ENCODE results near the gene CORIN.

Gene CORIN

GRCh38 chr4:47642985-47643760 is 194.7 kb downstream of the CORIN start:
- H3K23ac ChIP-seq (ENCODE audit: low read length in 2 of 2), result no peak overlapping the region
- H3K14ac ChIP-seq (ENCODE audit: low read length in 2 of 2), result no peak overlapping the region
- DNase-seq, result peak; percentile 23
- no peaks in the 10 kb centered on the region for H3K27me3 ChIP-seq (ENCODE audit: control insufficient read depth in 1 of 2, insufficient read depth in 1 of 2, low read length in 2 of 2)
- H3K36me3 ChIP-seq (ENCODE audit: control insufficient read depth in 1 of 2, insufficient read depth in 2 of 2, low read depth in 1 of 2, low read length in 2 of 2), result no peaks in the 10 kb centered on the region
- no peak overlapping the region for H2BK12ac ChIP-seq (ENCODE audit: low read length in 2 of 2)
- no peaks in the 10 kb centered on the region for H3K79me1 ChIP-seq (replicated peaks; ENCODE audit: low read length, poor library complexity, severe bottlenecking)
- H3K9ac ChIP-seq (ENCODE audit: low read length), result no peak overlapping the region
- no peak overlapping the region for H2BK15ac ChIP-seq (ENCODE audit: low read depth, poor library complexity, severe bottlenecking)
- no peak overlapping the region for H4K8ac ChIP-seq (ENCODE audit: low read length)
- H2AK5ac ChIP-seq (ENCODE audit: low read length, severe bottlenecking), result no peak overlapping the region
- no peaks in the 10 kb centered on the region for H3K9me3 ChIP-seq (ENCODE audit: control insufficient read depth, low read length)
- no peak overlapping the region for H3K4me3 ChIP-seq (ENCODE audit: insufficient read depth in 1 of 2, low read depth in 1 of 2, low read length in 2 of 2)
- H2AFZ ChIP-seq (ENCODE audit: low read depth, low read length), result no peak overlapping the region
- no peak overlapping the region for H2BK120ac ChIP-seq (ENCODE audit: low read depth, low read length)
- H4K91ac ChIP-seq (ENCODE audit: low read length), result no peak overlapping the region
- peak overlapping the region in 1 of 2 experiments; percentile 13 for H3K18ac ChIP-seq (ENCODE audit: low read depth in 1 of 2, low read length in 2 of 2)
- 90% methylated on average over 2 of the region's 7 CpGs for WGBS
- no peak overlapping the region for H3K4ac ChIP-seq (ENCODE audit: low read depth in 1 of 2, low read length in 2 of 2)
- H3K27ac ChIP-seq (ENCODE audit: low read length, poor library complexity, severe bottlenecking), result no peak overlapping the region
- no peak overlapping the region for H2BK5ac ChIP-seq (ENCODE audit: low read depth, low read length, poor library complexity, severe bottlenecking)
- H3K4me1 ChIP-seq (ENCODE audit: control insufficient read depth, insufficient read depth, low read depth, low read length), result no peaks in the 10 kb centered on the region
- H3K4me2 ChIP-seq (ENCODE audit: low read length, poor library complexity, severe bottlenecking), result no peak overlapping the region

GRCh38 chr4:47642191-47642830 is 195.6 kb downstream of the CORIN start:
- Histone ChIP-seq H2BK120ac (ENCODE audit: low read depth, low read length) (no peak overlapping the region), H3K4me1 (ENCODE audit: control insufficient read depth, insufficient read depth, low read depth, low read length) (no peaks in the 10 kb centered on the region), H3K27ac (ENCODE audit: low read length, poor library complexity, severe bottlenecking) (no peak overlapping the region), H3K4me3 (ENCODE audit: insufficient read depth in 1 of 2, low read depth in 1 of 2, low read length in 2 of 2) (no peak overlapping the region), H2AK5ac (ENCODE audit: low read length, severe bottlenecking) (no peak overlapping the region), H2BK15ac (ENCODE audit: low read depth, poor library complexity, severe bottlenecking) (no peak overlapping the region), H4K91ac (ENCODE audit: low read length) (no peak overlapping the region), H3K4ac (ENCODE audit: low read depth in 1 of 2, low read length in 2 of 2) (no peak overlapping the region), H3K18ac (ENCODE audit: low read depth in 1 of 2, low read length in 2 of 2) (no peak overlapping the region), H4K8ac (ENCODE audit: low read length) (no peak overlapping the region), H3K9ac (ENCODE audit: low read length) (no peak overlapping the region), H3K23ac (ENCODE audit: low read length in 2 of 2) (no peak overlapping the region), H3K27me3 (ENCODE audit: control insufficient read depth in 1 of 2, insufficient read depth in 1 of 2, low read length in 2 of 2) (no peaks in the 10 kb centered on the region), H2AFZ (ENCODE audit: low read depth, low read length) (no peak overlapping the region), H3K36me3 (ENCODE audit: control insufficient read depth in 1 of 2, insufficient read depth in 2 of 2, low read depth in 1 of 2, low read length in 2 of 2) (no peaks in the 10 kb centered on the region), H3K9me3 (ENCODE audit: control insufficient read depth, low read length) (no peaks in the 10 kb centered on the region), H2BK5ac (ENCODE audit: low read depth, low read length, poor library complexity, severe bottlenecking) (no peak overlapping the region), H3K79me1 (replicated peaks; ENCODE audit: low read length, poor library complexity, severe bottlenecking) (no peaks in the 10 kb centered on the region), H2BK12ac (ENCODE audit: low read length in 2 of 2) (no peak overlapping the region), H3K4me2 (ENCODE audit: low read length, poor library complexity, severe bottlenecking) (no peak overlapping the region), H3K14ac (ENCODE audit: low read length in 2 of 2) (no peak overlapping the region)
- 96% methylated on average over 2 of the region's 6 CpGs for WGBS
- no peak for DNase-seq

- Histone ChIP-seq H4K8ac (ENCODE audit: low read length) (no peak overlapping the region), H2BK5ac (ENCODE audit: low read depth, low read length, poor library complexity, severe bottlenecking) (no peak overlapping the region), H2AFZ (ENCODE audit: low read depth, low read length) (no peak overlapping the region), H3K9ac (ENCODE audit: low read length) (no peak overlapping the region), H4K91ac (ENCODE audit: low read length) (no peak overlapping the region), H2AK5ac (ENCODE audit: low read length, severe bottlenecking) (no peak overlapping the region), H3K9me3 (ENCODE audit: control insufficient read depth, low read length) (no peaks in the 10 kb centered on the region), H3K4me2 (ENCODE audit: low read length, poor library complexity, severe bottlenecking) (no peak overlapping the region), H3K27ac (ENCODE audit: low read length, poor library complexity, severe bottlenecking) (no peak overlapping the region), H3K14ac (ENCODE audit: low read length in 2 of 2) (no peak overlapping the region), H3K79me1 (replicated peaks; ENCODE audit: low read length, poor library complexity, severe bottlenecking) (no peaks in the 10 kb centered on the region), H3K27me3 (ENCODE audit: control insufficient read depth in 1 of 2, insufficient read depth in 1 of 2, low read length in 2 of 2) (no peaks in the 10 kb centered on the region), H3K18ac (ENCODE audit: low read depth in 1 of 2, low read length in 2 of 2) (no peak overlapping the region), H2BK12ac (ENCODE audit: low read length in 2 of 2) (no peak overlapping the region), H2BK120ac (ENCODE audit: low read depth, low read length) (no peak overlapping the region), H3K4ac (ENCODE audit: low read depth in 1 of 2, low read length in 2 of 2) (no peak overlapping the region), H3K4me3 (ENCODE audit: insufficient read depth in 1 of 2, low read depth in 1 of 2, low read length in 2 of 2) (no peak overlapping the region), H2BK15ac (ENCODE audit: low read depth, poor library complexity, severe bottlenecking) (no peak overlapping the region), H3K23ac (ENCODE audit: low read length in 2 of 2) (no peak overlapping the region), H3K36me3 (ENCODE audit: control insufficient read depth in 1 of 2, insufficient read depth in 2 of 2, low read depth in 1 of 2, low read length in 2 of 2) (no peaks in the 10 kb centered on the region), H3K4me1 (ENCODE audit: control insufficient read depth, insufficient read depth, low read depth, low read length) (no peaks in the 10 kb centered on the region)
- peak; percentile 16 for DNase-seq
- WGBS, result 86% methylated on average over 1 of the region's 1 CpG
These were observed 196.1 kb downstream of the CORIN start for GRCh38 chr4:47641755-47642154.

GRCh38 chr4:47640911-47641310 is 197.0 kb downstream of the CORIN start:
- Histone ChIP-seq H3K4me3 (ENCODE audit: insufficient read depth in 1 of 2, low read depth in 1 of 2, low read length in 2 of 2) (no peak overlapping the region), H2AFZ (ENCODE audit: low read depth, low read length) (no peak overlapping the region), H4K8ac (ENCODE audit: low read length) (no peak overlapping the region), H2BK120ac (ENCODE audit: low read depth, low read length) (no peak overlapping the region), H3K36me3 (ENCODE audit: control insufficient read depth in 1 of 2, insufficient read depth in 2 of 2, low read depth in 1 of 2, low read length in 2 of 2) (no peaks in the 10 kb centered on the region), H2BK12ac (ENCODE audit: low read length in 2 of 2) (no peak overlapping the region), H3K27ac (ENCODE audit: low read length, poor library complexity, severe bottlenecking) (no peak overlapping the region), H3K14ac (ENCODE audit: low read length in 2 of 2) (no peak overlapping the region), H3K23ac (ENCODE audit: low read length in 2 of 2) (no peak overlapping the region), H3K4me1 (ENCODE audit: control insufficient read depth, insufficient read depth, low read depth, low read length) (no peaks in the 10 kb centered on the region), H2AK5ac (ENCODE audit: low read length, severe bottlenecking) (no peak overlapping the region), H3K9ac (ENCODE audit: low read length) (no peak overlapping the region), H3K18ac (ENCODE audit: low read depth in 1 of 2, low read length in 2 of 2) (no peak overlapping the region), H3K27me3 (ENCODE audit: control insufficient read depth in 1 of 2, insufficient read depth in 1 of 2, low read length in 2 of 2) (no peaks in the 10 kb centered on the region), H3K4me2 (ENCODE audit: low read length, poor library complexity, severe bottlenecking) (no peak overlapping the region), H3K79me1 (replicated peaks; ENCODE audit: low read length, poor library complexity, severe bottlenecking) (no peaks in the 10 kb centered on the region), H2BK5ac (ENCODE audit: low read depth, low read length, poor library complexity, severe bottlenecking) (no peak overlapping the region), H3K4ac (ENCODE audit: low read depth in 1 of 2, low read length in 2 of 2) (no peak overlapping the region), H3K9me3 (ENCODE audit: control insufficient read depth, low read length) (no peaks in the 10 kb centered on the region), H4K91ac (ENCODE audit: low read length) (no peak overlapping the region), H2BK15ac (ENCODE audit: low read depth, poor library complexity, severe bottlenecking) (no peak overlapping the region)
- no peak for DNase-seq
